Measurements from ENCODE around the gene ARHGAP12.
"Not testable (repeated sequence)": the region's sequence is repeated elsewhere in the genome, so short reads cannot be mapped to it uniquely, and the experiment has no call there.

ARHGAP12 gene

GRCh38 chr10:31975157-31975765 is 46.6 kb upstream of the ARHGAP12 start:
- Histone ChIP-seq H3F3A (ENCODE audit: low read depth) (no peaks in the 10 kb centered on the region), H3K9ac (ENCODE audit: low read depth, low read length, poor library complexity, severe bottlenecking) (no peak overlapping the region), H3K27me3 (ENCODE audit: insufficient read depth, low read length, poor library complexity, severe bottlenecking) (no peaks in the 10 kb centered on the region), H3K4me3 (ENCODE audit: low read length, poor library complexity, severe bottlenecking) (no peak overlapping the region), H3K79me2 (ENCODE audit: insufficient read depth, low read length) (no peaks in the 10 kb centered on the region), H3K36me3 (ENCODE audit: insufficient read depth, low read length) (no peaks in the 10 kb centered on the region), H3K4me1 (ENCODE audit: insufficient read depth, low read length, poor library complexity, severe bottlenecking) (peaks cover 19% of the 10 kb centered on the region), H3K9me3 (ENCODE audit: insufficient read depth, low read depth, low read length) (no peaks in the 10 kb centered on the region), H3K4me2 (ENCODE audit: low read depth, low read length, poor library complexity, severe bottlenecking) (no peak overlapping the region), H4K20me1 (ENCODE audit: insufficient read depth, low read length, poor library complexity, severe bottlenecking) (no peaks in the 10 kb centered on the region), H3K9me2 (replicated peaks; ENCODE audit: low read depth, low read length) (no peaks in the 10 kb centered on the region), H2AFZ (ENCODE audit: low read length) (no peak overlapping the region)
- TF ChIP-seq CTCF (conservative IDR thresholded peaks at IDR 0.05; ENCODE audit: low read length) (no peak), EZH2phosphoT487 (IDR thresholded peaks at IDR 0.05; ENCODE audit: borderline replicate concordance) (no peak)

GRCh38 chr10:31974434-31975124 is 45.9 kb upstream of the ARHGAP12 start:
- Histone ChIP-seq H2AFZ (ENCODE audit: low read length) (no peak overlapping the region), H3K9me3 (ENCODE audit: insufficient read depth, low read depth, low read length) (no peaks in the 10 kb centered on the region), H4K20me1 (ENCODE audit: insufficient read depth, low read length, poor library complexity, severe bottlenecking) (no peaks in the 10 kb centered on the region), H3K9ac (ENCODE audit: low read depth, low read length, poor library complexity, severe bottlenecking) (no peak overlapping the region), H3K36me3 (ENCODE audit: insufficient read depth, low read length) (no peaks in the 10 kb centered on the region), H3K79me2 (ENCODE audit: insufficient read depth, low read length) (no peaks in the 10 kb centered on the region), H3K27me3 (ENCODE audit: insufficient read depth, low read length, poor library complexity, severe bottlenecking) (no peaks in the 10 kb centered on the region), H3K4me1 (ENCODE audit: insufficient read depth, low read length, poor library complexity, severe bottlenecking) (peaks cover 19% of the 10 kb centered on the region), H3K4me2 (ENCODE audit: low read depth, low read length, poor library complexity, severe bottlenecking) (no peak overlapping the region), H3K4me3 (ENCODE audit: low read length, poor library complexity, severe bottlenecking) (no peak overlapping the region), H3F3A (ENCODE audit: low read depth) (no peaks in the 10 kb centered on the region), H3K9me2 (replicated peaks; ENCODE audit: low read depth, low read length) (no peaks in the 10 kb centered on the region)
- TF ChIP-seq EZH2phosphoT487 (IDR thresholded peaks at IDR 0.05; ENCODE audit: borderline replicate concordance) (no peak), CTCF (conservative IDR thresholded peaks at IDR 0.05; ENCODE audit: low read length) (no peak)

- H3K4me2 ChIP-seq (ENCODE audit: low read depth, low read length, poor library complexity, severe bottlenecking) = no peak overlapping the region
- H3K9me2 ChIP-seq (replicated peaks; ENCODE audit: low read depth, low read length) = no peaks in the 10 kb centered on the region
- TF ChIP-seq EZH2phosphoT487 (IDR thresholded peaks at IDR 0.05; ENCODE audit: borderline replicate concordance) (no peak), CTCF (conservative IDR thresholded peaks at IDR 0.05; ENCODE audit: low read length) (no peak)
- no peaks in the 10 kb centered on the region for H3F3A ChIP-seq (ENCODE audit: low read depth)
- no peaks in the 10 kb centered on the region for H3K9me3 ChIP-seq (ENCODE audit: insufficient read depth, low read depth, low read length)
- H3K36me3 ChIP-seq (ENCODE audit: insufficient read depth, low read length) = no peaks in the 10 kb centered on the region
- no peak overlapping the region for H3K9ac ChIP-seq (ENCODE audit: low read depth, low read length, poor library complexity, severe bottlenecking)
- H3K4me1 ChIP-seq (ENCODE audit: insufficient read depth, low read length, poor library complexity, severe bottlenecking) = peaks cover 13% of the 10 kb centered on the region
- no peak overlapping the region for H2AFZ ChIP-seq (ENCODE audit: low read length)
- H3K4me3 ChIP-seq (ENCODE audit: low read length, poor library complexity, severe bottlenecking) = no peak overlapping the region
- no peaks in the 10 kb centered on the region for H4K20me1 ChIP-seq (ENCODE audit: insufficient read depth, low read length, poor library complexity, severe bottlenecking)
- H3K27me3 ChIP-seq (ENCODE audit: insufficient read depth, low read length, poor library complexity, severe bottlenecking) = no peaks in the 10 kb centered on the region
- no peaks in the 10 kb centered on the region for H3K79me2 ChIP-seq (ENCODE audit: insufficient read depth, low read length)
These were observed 43.9 kb upstream of the ARHGAP12 start for GRCh38 chr10:31972519-31973041.

GRCh38 chr10:31969847-31970246 is 41.2 kb upstream of the ARHGAP12 start:
- not testable (repeated sequence) for H3K4me1 ChIP-seq (ENCODE audit: insufficient read depth, low read length, poor library complexity, severe bottlenecking); H4K20me1 ChIP-seq (ENCODE audit: insufficient read depth, low read length, poor library complexity, severe bottlenecking); H3K79me2 ChIP-seq (ENCODE audit: insufficient read depth, low read length); H3K9me2 ChIP-seq (replicated peaks; ENCODE audit: low read depth, low read length); H2AFZ ChIP-seq (ENCODE audit: low read length); H3K27me3 ChIP-seq (ENCODE audit: insufficient read depth, low read length, poor library complexity, severe bottlenecking); H3K9ac ChIP-seq (ENCODE audit: low read depth, low read length, poor library complexity, severe bottlenecking); H3K9me3 ChIP-seq (ENCODE audit: insufficient read depth, low read depth, low read length); H3K36me3 ChIP-seq (ENCODE audit: insufficient read depth, low read length); H3F3A ChIP-seq (ENCODE audit: low read depth); H3K4me3 ChIP-seq (ENCODE audit: low read length, poor library complexity, severe bottlenecking); H3K4me2 ChIP-seq (ENCODE audit: low read depth, low read length, poor library complexity, severe bottlenecking)

Measured in Loucy (cell line).